GM18951 (cell line): Measurements from ENCODE around the gene LRRC27.

ENCODE experiments used
- POLR2A ChIP-seq: IDR thresholded peaks from 4 replicates; pipeline ENCODE4 v1.6.1; 2011; ENCODE audit warnings: mild to moderate bottlenecking; ENCODE audit not compliant: insufficient read length, insufficient read depth; ENCODE audit errors: extremely low read depth
- in situ Hi-C: fragments of 300-500 bp; cut with MboI; formaldehyde crosslinking; loops from one replicate; pipeline ENCODE4 v1.12.0; 2022; ENCODE audit warnings: low sequenced_read_pairs, mixed read lengths, inconsistent platforms; ENCODE audit not compliant: unreplicated experiment

LRRC27 gene

DNA sequence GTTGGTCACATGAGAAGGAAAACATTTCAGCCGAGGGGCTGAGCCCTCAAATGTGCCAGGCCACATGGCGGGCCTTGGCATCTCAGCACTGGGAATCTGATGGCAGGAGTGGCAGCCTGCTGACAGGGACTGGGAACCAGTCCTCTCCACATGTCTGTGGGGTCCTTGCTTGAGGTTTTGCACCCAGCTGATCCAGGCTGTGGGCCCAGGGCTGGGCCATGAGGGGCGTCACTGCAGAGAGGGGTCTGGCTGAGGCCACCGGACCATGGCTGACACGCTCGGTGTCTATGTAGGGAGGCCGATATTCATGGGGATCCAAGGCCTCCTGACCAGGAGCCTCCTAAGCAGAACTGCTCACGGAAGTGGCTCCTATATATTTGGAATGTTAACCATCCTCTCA, 34.0 kb downstream of the LRRC27 start:
- no peak for TF ChIP-seq POLR2A
- in situ Hi-C loops = loop anchor here (10.0 kb wide), 1 partner anchor 141 kb away; no protein-coding TSS in a partner anchor

DNA sequence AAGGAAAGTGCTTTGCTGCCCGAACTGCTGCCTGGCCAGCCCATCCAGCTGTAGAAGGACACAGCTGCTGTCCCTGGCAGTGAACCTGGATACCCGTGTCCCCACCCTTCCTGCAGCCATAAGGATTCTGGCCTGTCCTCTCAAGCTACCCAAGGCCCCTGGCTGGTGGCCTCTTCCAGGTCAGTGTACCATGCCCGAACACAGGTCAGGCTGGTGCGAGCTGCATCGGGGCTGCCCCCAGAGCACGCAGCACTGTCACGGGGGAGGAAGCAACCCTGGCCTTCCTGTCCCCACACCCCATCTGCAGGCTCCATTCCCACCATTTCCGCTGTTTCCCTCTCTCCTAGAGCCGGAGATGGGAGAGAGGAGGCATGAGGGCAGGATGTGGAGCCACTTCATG, 34.5 kb downstream of the LRRC27 start:
- TF ChIP-seq POLR2A = no peak
- in situ Hi-C loops = loop anchor here (10.0 kb wide), 1 partner anchor 142 kb away; no protein-coding TSS in a partner anchor

DNA sequence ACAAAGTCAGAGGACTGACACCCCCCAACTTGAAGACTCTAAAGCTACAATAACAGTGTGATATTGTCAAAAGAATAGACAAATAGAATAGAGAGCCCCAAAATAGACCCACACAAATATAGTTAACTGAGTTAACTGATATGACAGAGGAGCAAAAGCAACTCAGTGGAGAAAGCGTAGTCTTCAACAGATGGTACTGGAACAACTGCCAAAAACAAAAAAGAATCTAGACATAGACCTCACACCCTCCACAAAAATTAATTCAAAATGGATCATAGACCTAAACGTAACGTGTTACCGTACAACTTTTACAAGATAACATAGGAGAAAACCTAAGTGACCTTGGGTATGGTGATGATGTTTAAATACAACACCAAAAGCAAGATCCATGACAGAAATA, 36.4 kb downstream of the LRRC27 start:
- in situ Hi-C loops = loop anchor here (10.0 kb wide), 1 partner anchor 144 kb away; no protein-coding TSS in a partner anchor

DNA sequence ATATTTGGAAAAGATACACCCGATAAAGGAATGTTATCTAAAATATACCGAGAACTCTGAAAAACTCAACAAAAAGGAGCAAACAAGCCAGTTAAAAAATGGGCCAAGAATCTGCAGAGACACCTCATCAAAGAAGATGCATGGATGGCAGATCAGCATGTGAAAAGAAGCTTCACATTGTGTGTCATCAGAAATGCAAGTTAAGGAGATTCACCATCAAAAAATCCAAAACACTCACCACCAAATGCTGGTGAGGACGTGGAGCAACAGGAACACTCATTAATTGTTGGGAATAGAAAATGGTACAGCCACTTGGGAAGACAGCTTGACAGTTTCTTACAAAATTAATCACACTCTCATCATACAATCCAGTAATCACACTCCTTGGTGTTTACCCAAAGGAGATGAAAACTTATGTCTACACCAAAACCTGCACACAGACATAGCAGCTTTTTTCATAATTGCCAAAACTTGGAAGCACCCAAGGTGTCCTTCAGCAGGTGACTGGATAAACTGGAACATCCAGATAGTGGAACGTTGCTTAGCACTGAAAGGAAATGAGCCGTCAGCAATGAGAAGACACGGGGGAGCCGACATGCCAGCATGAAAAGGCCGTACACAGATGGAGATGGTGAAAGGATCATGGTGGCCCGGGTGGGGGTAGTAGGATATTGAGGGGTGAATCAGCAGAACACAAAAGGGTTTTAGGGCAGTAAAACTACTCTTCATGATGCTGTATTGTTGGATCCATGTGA, 37.1 kb downstream of the LRRC27 start:
- no peak for TF ChIP-seq POLR2A
- in situ Hi-C loops = loop anchor here (10.0 kb wide), 1 partner anchor 144 kb away; no protein-coding TSS in a partner anchor

More for the DNA sequence above, 36.4 kb downstream of the LRRC27 start:
- TF ChIP-seq POLR2A = no peak

DNA sequence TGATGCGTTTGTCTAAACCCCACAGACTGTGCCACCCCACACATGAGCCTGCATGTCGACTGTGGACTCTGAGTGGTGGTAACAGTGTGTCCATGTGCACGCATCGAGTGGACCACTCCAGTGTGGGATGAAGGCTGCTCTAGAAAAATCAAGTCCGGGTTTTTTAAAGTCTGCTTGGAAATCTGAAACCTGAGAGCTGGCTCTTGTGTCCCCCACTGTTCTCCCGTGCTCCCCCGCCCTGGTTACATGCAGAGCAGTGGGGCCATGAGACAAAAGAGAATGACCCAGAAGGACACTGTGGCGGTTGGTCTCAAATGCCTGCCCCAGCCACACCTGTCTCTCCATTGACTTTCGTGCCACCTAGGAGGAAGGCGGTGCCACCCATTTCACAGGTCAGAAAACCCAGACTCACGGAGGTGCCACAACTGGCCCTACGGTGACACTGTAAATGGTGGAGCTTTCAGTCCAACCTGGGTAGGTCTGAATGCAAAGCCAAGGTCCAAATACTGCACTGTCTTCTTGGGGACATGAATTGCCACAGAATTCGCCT, 37.7 kb downstream of the LRRC27 start:
- in situ Hi-C loops = loop anchor here (10.0 kb wide), 1 partner anchor 145 kb away; no protein-coding TSS in a partner anchor

DNA sequence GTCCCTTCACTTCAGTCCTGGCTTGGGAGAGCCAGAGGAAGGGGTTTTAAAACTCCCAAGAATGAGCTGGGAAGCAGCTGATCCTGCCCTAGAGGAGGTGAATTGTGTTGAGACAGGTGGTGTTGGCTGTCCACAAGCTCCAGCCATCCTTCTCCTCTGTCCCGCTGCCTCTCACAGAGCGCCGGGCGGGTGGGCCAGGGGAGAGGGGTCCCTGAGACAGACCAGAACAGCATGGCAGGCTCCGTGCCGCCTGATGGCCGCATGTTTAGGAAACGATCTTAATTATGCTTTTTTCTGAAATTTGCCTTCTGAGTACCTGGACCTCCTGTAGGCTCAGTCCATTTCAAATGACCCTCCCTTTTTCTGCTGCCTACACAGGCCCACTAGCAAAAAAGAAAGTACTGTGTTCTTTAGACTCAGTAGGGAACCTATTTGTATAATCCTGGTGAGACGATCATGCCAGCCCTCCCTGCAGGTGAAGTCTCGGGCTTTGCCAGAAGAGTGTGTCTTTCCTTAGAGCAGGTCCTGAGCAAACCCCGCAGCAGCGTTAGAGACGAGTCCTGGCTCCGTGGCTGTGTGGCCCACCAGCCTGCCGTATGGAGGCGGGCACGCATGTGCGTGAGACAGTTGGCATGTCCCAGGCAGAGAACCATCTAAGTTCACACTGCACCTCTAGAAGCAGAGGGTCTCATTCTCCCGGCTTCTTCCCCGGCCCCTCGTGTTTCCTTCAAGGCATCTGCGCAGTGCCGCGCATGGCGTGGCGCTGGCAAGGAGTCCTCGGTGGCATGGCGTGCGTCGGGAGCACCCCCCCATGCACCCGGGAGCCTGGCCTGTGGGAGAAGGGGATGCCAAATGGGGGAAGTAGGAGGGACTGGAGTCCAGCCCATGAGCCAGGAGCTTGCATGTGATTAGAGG, 38.7 kb downstream of the LRRC27 start:
- in situ Hi-C loops = no loop called here
- no peak for TF ChIP-seq POLR2A

More for the DNA sequence above, 37.7 kb downstream of the LRRC27 start:
- TF ChIP-seq POLR2A = no peak

DNA sequence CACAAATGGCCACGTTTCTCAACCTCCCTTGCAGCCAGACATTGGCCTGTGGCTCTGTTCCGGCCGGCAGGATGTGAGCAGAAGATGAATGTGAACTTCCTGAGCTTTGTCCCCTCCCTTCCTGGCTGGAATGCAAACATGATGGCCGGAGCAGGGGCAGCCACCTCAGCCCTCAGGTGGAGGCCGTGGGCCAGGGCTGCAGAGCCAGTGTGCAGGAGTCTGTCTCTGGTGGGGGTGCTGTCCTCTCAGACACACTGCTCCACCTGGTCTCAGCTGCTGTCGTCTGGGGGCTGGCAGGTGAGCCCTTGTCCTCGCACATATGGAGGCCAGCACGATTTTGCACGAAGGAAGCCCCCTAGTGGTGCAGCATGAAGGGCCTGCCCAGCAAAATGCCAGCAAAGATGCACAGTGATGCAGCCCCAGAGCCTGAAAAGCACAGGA, 39.7 kb downstream of the LRRC27 start:
- TF ChIP-seq POLR2A = no peak
- in situ Hi-C loops = no loop called here

DNA sequence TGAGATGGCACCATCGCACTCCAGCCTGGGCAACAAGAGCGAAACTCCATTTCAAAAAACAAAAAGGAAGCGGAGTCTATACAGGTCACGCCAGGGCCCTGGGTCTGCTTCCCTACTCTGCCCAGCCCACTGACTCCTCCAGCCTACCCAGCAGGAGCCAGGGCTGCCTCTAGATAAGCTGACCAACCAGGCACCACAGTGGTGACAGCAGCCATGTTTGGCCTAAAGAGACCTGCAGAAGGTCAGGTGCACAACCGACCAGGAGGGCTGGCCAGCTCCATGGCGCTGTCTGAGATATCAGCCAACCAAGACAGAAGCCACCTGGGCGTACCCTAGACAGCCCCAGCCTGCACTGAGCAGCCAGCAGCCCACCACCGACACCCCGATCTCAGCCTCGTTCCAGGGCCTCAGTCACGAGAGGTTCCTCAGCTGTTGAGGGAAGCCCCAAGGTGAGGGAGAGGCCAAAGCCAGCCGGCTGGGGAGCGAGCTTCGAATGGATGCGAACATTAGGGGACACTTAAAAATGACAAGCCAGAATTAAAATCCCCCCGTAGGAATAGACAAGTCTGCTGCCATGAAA, 40.6 kb downstream of the LRRC27 start:
- in situ Hi-C loops = no loop called here
- TF ChIP-seq POLR2A = no peak

DNA sequence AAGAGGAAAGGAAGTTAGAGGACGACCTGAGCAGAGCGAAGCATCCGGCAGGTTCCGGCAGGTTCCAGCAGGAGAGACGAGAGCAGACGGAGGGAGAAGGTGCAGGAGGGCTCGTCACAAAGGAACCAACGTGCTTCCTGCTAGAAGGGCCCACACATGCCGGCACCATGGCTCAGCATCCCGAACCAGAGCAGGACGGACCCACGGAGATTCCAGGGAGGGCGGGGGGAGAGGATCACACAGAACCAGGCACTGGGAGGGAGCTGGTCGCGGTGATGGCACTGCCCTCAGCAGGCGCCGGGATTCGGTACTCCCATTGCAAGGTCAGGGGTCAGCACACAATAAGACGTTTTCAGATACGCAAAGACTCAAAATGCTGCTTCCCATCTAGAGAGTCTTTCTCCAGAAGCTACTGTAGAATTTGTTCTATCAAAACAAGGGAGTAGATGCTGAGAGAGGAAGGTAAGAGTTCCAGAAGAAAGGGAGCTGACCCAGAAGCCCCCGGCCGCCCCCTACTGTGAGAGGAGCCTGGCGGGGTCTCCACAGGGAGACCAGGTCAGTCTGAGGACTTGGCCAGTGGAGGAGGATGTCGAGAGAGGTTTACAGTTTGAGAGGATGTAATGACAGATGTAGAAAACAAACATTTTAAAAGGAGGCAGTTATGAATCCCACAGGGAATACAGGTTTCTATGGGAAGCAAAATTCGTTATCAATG, 41.4 kb downstream of the LRRC27 start:
- in situ Hi-C loops = no loop called here
- TF ChIP-seq POLR2A = no peak

DNA sequence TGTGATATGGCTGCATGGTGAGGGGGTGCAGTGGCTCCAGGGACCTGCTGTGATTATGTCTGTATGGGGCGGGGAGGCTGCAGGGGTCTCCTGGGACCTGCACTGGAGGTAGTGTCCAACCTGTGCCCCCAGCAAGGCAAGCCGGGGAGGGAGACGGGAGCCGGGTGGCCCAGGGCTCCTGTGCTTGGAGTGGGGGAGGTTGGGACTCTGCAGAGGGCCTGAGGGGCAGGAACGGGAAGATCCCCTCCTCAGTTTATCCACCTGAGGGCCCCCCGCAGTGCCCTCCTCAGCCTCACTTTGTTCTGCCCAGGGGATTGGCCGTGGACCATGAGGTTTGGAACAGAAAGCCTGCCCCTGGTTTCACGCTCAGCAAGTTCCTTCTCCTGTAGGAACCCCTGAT, 42.2 kb downstream of the LRRC27 start:
- TF ChIP-seq POLR2A = no peak
- in situ Hi-C loops = no loop called here

DNA sequence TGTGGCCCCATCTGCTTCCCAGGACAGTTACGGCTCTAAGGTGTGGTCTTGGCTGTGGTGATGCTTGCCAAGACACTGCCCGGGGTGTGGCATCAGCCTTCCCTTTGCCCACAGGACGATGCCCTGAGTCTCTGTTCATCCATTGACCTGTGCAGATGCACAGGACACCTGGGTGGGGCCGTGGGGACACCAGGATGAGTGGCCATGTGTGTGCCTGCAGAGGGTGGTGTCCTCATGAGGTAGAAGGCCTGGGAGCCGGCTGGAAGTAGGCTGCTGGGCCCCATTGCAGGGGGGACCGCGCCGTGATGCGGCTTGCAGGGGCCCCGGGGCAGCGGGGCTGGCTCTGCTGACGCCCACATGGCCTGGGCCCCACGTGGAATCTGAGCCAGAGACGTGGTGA, 42.6 kb downstream of the LRRC27 start:
- in situ Hi-C loops = no loop called here
- TF ChIP-seq POLR2A = no peak

DNA sequence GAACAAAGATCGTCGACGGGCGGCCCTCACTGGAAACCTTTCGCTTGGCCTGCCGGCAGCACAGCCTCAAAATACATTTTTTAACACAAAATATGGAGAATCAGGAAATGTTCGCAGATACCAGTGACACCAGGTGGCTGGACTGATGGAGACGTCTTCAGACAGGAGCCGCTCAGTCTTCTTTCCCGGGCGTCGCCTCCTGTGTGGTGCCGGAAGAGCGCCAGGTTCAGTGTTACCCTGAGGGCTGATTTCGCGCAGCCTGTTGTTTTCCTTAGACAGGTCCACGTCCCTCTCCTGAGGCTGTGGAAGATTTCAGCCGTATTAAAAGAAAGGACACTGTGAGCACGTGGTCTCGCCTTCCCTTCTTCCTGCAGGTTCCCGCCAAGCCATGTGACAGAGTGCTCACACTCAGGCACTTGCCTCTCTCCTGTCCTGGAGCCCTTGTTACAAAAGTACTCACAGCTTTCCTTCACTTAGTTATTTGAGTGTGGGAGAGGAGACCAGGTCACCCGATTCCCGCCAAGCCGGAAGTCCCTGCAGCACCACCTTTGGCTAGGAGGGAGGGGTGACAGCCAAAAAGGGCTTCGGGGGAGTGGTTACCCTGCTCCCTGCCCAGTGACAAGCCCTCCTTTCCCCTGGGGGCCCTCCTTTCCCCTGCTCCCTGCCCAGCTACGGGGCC, 43.3 kb downstream of the LRRC27 start:
- in situ Hi-C loops = no loop called here
- TF ChIP-seq POLR2A = no peak
